ENCODE measurements around the gene KNOP1.

KNOP1 gene

GRCh38 chr16:19707569-19708295 lies 10.3 kb downstream of the KNOP1 start:
- no peak for DNase-seq (ENCODE audit: low spot score)

- no peak for DNase-seq (ENCODE audit: low spot score)
Measured at GRCh38 chr16:19706846-19707245, 11.2 kb downstream of the KNOP1 start.

GRCh38 chr16:19705843-19706242 lies 12.2 kb downstream of the KNOP1 start:
- no peak for DNase-seq (ENCODE audit: low spot score)

- no peak for DNase-seq (ENCODE audit: low spot score)
Measured at GRCh38 chr16:19705146-19705501, 12.9 kb downstream of the KNOP1 start.

GRCh38 chr16:19704321-19705145 lies 13.5 kb downstream of the KNOP1 start:
- DNase-seq (ENCODE audit: low spot score): no peak

GRCh38 chr16:19703172-19703889 lies 14.7 kb downstream of the KNOP1 start:
- DNase-seq (ENCODE audit: low spot score): no peak

- DNase-seq (ENCODE audit: low spot score): no peak
Measured at GRCh38 chr16:19701091-19701490, 16.9 kb downstream of the KNOP1 start.

- DNase-seq (ENCODE audit: low spot score): no peak
Measured at GRCh38 chr16:19700319-19700781, 17.7 kb downstream of the KNOP1 start.

GRCh38 chr16:19699472-19699871 lies 18.6 kb downstream of the KNOP1 start:
- DNase-seq (ENCODE audit: low spot score): no peak

- no peak for DNase-seq (ENCODE audit: low spot score)
Measured at GRCh38 chr16:19698480-19699465, 19.3 kb downstream of the KNOP1 start.

- no peak for DNase-seq (ENCODE audit: low spot score)
Measured at GRCh38 chr16:19697756-19698318, 20.2 kb downstream of the KNOP1 start.

GRCh38 chr16:19696961-19697360 lies 21.1 kb downstream of the KNOP1 start:
- no peak for DNase-seq (ENCODE audit: low spot score)

GRCh38 chr16:19696328-19696727 lies 21.7 kb downstream of the KNOP1 start:
- DNase-seq (ENCODE audit: low spot score): no peak

- DNase-seq (ENCODE audit: low spot score): no peak
Measured at GRCh38 chr16:19694989-19695388, 23.0 kb downstream of the KNOP1 start.

GRCh38 chr16:19691161-19691711 lies 26.8 kb downstream of the KNOP1 start:
- DNase-seq (ENCODE audit: low spot score): no peak

GRCh38 chr16:19690196-19690595 lies 27.8 kb downstream of the KNOP1 start:
- no peak for DNase-seq (ENCODE audit: low spot score)

GRCh38 chr16:19689342-19689741 lies 28.7 kb downstream of the KNOP1 start:
- DNase-seq (ENCODE audit: low spot score): no peak

GRCh38 chr16:19688396-19689024 lies 29.5 kb downstream of the KNOP1 start:
- DNase-seq (ENCODE audit: low spot score): no peak

GRCh38 chr16:19687279-19687678 lies 30.7 kb downstream of the KNOP1 start:
- DNase-seq (ENCODE audit: low spot score): no peak

GRCh38 chr16:19685176-19685575 lies 32.9 kb downstream of the KNOP1 start:
- DNase-seq (ENCODE audit: low spot score): no peak
